A549 (cell line): ENCODE results near the gene FNIP2. TPM values are rescaled to one million over a fixed set of nuclear protein-coding genes. Genes with fewer than 3 reads are reported as not detected.
"Not testable (repeated sequence)": the region's sequence is repeated elsewhere in the genome, so short reads cannot be mapped to it uniquely, and the experiment has no call there.

Source experiments
- ATAC-seq, 2 experiments: fragments of 200-7000 bp in 1 of 2; fragments of >200 bp in 1 of 2; cut with Nextera tagmentation in 1 of 2; cut with Tn5 transposase in 1 of 2; 3 replicates each; pipeline versions ENCODE4 v1.8.0 to v1.9.1; 2018 to 2020; ENCODE audit warnings: mild to moderate bottlenecking in 1 of 2, moderate library complexity in 1 of 2
- CTCF ChIA-PET: fragments of 300-600 bp; sonication (Branson Sonifier 250); formaldehyde crosslinking; extraction: SDS; loops from one replicate; lab custom pipeline; 2021; ENCODE audit warnings: antibody characterized with exemption, inconsistent platforms; lab: Yijun Ruan, JAX
- POLR2A ChIA-PET: fragments of 350-600 bp; formaldehyde crosslinking; extraction: SDS; loops from one replicate; lab custom pipeline; 2021; ENCODE audit warnings: antibody characterized with exemption, inconsistent platforms; lab: Yijun Ruan, JAX
- DNase-seq, 2 experiments: peaks; one replicate each; pipeline versions ENCODE4 v3.0.0 to v3.0.0-alpha.2; 2011 to 2016; ENCODE audit warnings: low read depth in 1 of 2, low spot score in 1 of 2
- FAIRE-seq: peaks from 2 replicates; lab custom pipeline; 2011; peaks lifted over from hg19 to GRCh38; lab: Jason Lieb, UNC
- H3K27ac ChIP-seq, 2 experiments: fragments of >200 bp; sonication (Bioruptor Twin); formaldehyde crosslinking; 3 replicates each; pipeline ENCODE4 v1.5.1; 2016 to 2017
- H3K4me1 ChIP-seq: fragments of >200 bp; sonication (Bioruptor Twin); formaldehyde crosslinking; 3 replicates; pipeline ENCODE4 v1.6.1; 2016
- H3K4me2 ChIP-seq: fragments of >200 bp; sonication (Bioruptor Twin); formaldehyde crosslinking; 3 replicates; pipeline ENCODE4 v1.6.1; 2016
- H3K4me3 ChIP-seq: fragments of >200 bp; sonication (Bioruptor Twin); formaldehyde crosslinking; 3 replicates; pipeline ENCODE4 v1.5.1; 2016
- H3K9me3 ChIP-seq: fragments of >200 bp; sonication (Bioruptor Twin); formaldehyde crosslinking; 3 replicates; pipeline ENCODE4 v1.6.1; 2016
- BCL3 ChIP-seq: fragments of >200 bp; sonication (Bioruptor Twin); formaldehyde crosslinking; IDR thresholded peaks from 3 replicates; pipeline ENCODE4 v1.6.1; 2016
- BHLHE40 ChIP-seq: IDR thresholded peaks from 2 replicates; pipeline ENCODE4 v1.6.1; 2012; ENCODE audit warnings: low read depth, low read length, inconsistent platforms
- CBX2 ChIP-seq: fragments of 200-600 bp; sonication (generic); IDR thresholded peaks from 2 replicates; pipeline ENCODE4 v1.6.1; 2016; ENCODE audit warnings: low read depth, mild to moderate bottlenecking, borderline replicate concordance
- CBX8 ChIP-seq: fragments of 200-600 bp; sonication (generic); IDR thresholded peaks from 2 replicates; pipeline ENCODE4 v1.6.1; 2016
- CEBPB ChIP-seq, 2 experiments: fragments of >200 bp in 1 of 2; sonication (Bioruptor Twin) in 1 of 2; formaldehyde crosslinking in 1 of 2; IDR thresholded peaks; 2 replicates each; pipeline ENCODE4 v1.6.1; 2012 to 2016
- EHF ChIP-seq: fragments of 250-450 bp; sonication (Bioruptor Pico); IDR thresholded peaks from 2 replicates; pipeline ENCODE4 v1.5.0; 2020; ENCODE audit warnings: mild to moderate bottlenecking
- EHMT2 ChIP-seq: fragments of 200-600 bp; sonication (generic); IDR thresholded peaks from 2 replicates; pipeline ENCODE4 v1.6.1; 2016; ENCODE audit warnings: antibody characterized with exemption, low read depth, mild to moderate bottlenecking, moderate library complexity
- ELK1 ChIP-seq: fragments of 150-350 bp; IDR thresholded peaks from 2 replicates; pipeline ENCODE4 v1.6.1; 2014; ENCODE audit warnings: low read depth, mild to moderate bottlenecking, low read length
- EP300 ChIP-seq, 2 experiments: fragments of >200 bp; sonication (Bioruptor Twin); formaldehyde crosslinking; IDR thresholded peaks; 2 replicates in 1 of 2; 3 replicates in 1 of 2; pipeline ENCODE4 v1.6.1; 2016 to 2017
- FOSB ChIP-seq: fragments of 250-450 bp; sonication (Bioruptor Pico); IDR thresholded peaks from 2 replicates; pipeline ENCODE4 v1.5.0; 2020; ENCODE audit warnings: mild to moderate bottlenecking, moderate library complexity
- FOXS1 ChIP-seq: fragments of 250-450 bp; sonication (Bioruptor Pico); IDR thresholded peaks from 2 replicates; pipeline ENCODE4 v1.5.0; 2020; ENCODE audit warnings: mild to moderate bottlenecking, moderate library complexity
- HES2 ChIP-seq: fragments of >200 bp; sonication (Bioruptor Twin); formaldehyde crosslinking; IDR thresholded peaks from 2 replicates; pipeline ENCODE4 v1.6.1; 2016
- HEYL ChIP-seq: fragments of 250-450 bp; sonication (Bioruptor Pico); IDR thresholded peaks from 2 replicates; pipeline ENCODE4 v1.8.0; 2021; ENCODE audit warnings: mild to moderate bottlenecking, moderate library complexity
- HMGXB4 ChIP-seq: fragments of 250-450 bp; sonication (Bioruptor Pico); IDR thresholded peaks from 2 replicates; pipeline ENCODE4 v1.5.0; 2021; ENCODE audit warnings: mild to moderate bottlenecking, moderate library complexity, borderline replicate concordance
- HOXB5 ChIP-seq: fragments of 250-450 bp; sonication (Bioruptor Pico); IDR thresholded peaks from 2 replicates; pipeline ENCODE4 v1.5.0; 2020; ENCODE audit warnings: mild to moderate bottlenecking, moderate library complexity
- JUN ChIP-seq, 2 experiments: fragments of >200 bp; sonication (Bioruptor Twin); formaldehyde crosslinking; IDR thresholded peaks; 2 replicates in 1 of 2; 3 replicates in 1 of 2; pipeline ENCODE4 v1.6.1; 2016 to 2017
- JUNB ChIP-seq: fragments of >200 bp; sonication (Bioruptor Twin); formaldehyde crosslinking; IDR thresholded peaks from 2 replicates; pipeline ENCODE4 v1.6.1; 2016
- MAFK ChIP-seq: fragments of 450-650 bp; IDR thresholded peaks from 2 replicates; pipeline ENCODE4 v1.6.1; 2014; ENCODE audit not compliant: partially characterized antibody
- NFE2L2 ChIP-seq: fragments of 150-350 bp; conservative IDR thresholded peaks from 2 replicates; pipeline ENCODE4 v1.6.1; 2014; ENCODE audit warnings: low read length
- PHF8 ChIP-seq: fragments of 200-600 bp; sonication (generic); IDR thresholded peaks from 2 replicates; pipeline ENCODE4 v1.6.1; 2016; ENCODE audit warnings: low read depth, mild to moderate bottlenecking, antibody characterized with exemption, moderate library complexity, borderline replicate concordance
- RARB ChIP-seq: fragments of 250-450 bp; sonication (Bioruptor Pico); IDR thresholded peaks from 2 replicates; pipeline ENCODE4 v1.8.0; 2021; ENCODE audit warnings: mild to moderate bottlenecking, moderate library complexity
- SREBF2 ChIP-seq: fragments of 450-650 bp; IDR thresholded peaks from 2 replicates; pipeline ENCODE4 v1.6.1; 2014; ENCODE audit warnings: mild to moderate bottlenecking, moderate library complexity
- TFCP2L1 ChIP-seq: fragments of 250-450 bp; sonication (Bioruptor Pico); IDR thresholded peaks from 2 replicates; pipeline ENCODE4 v1.5.0; 2021; ENCODE audit warnings: mild to moderate bottlenecking
- ZC3H11A ChIP-seq: fragments of 450-650 bp; IDR thresholded peaks from 2 replicates; pipeline ENCODE4 v1.6.1; 2014; ENCODE audit warnings: antibody characterized with exemption, mild to moderate bottlenecking
- WGBS: methylation state at CpG from one replicate; pipeline ENCODE4 v1.1.6; 2017; ENCODE audit errors: missing lambda C conversion rate; 5-methylcytosine and 5-hydroxymethylcytosine counted together
- polyA plus RNA-seq, 4 experiments: library from polyadenylated mRNA; depleted of rRNA in 3 of 4; stranded (reverse); fragments of >200 nt; fragmentation: RNase III in 1 of 4; extraction: RNeasy Plus Mini Kit Qiagen cat#74134 plus additional on column Dnase treatment in 1 of 4; gene quantifications; 2 replicates in 3 of 4; 3 replicates in 1 of 4; pipeline ENCODE4 v1.2.3, GENCODE V29; 2011 to 2017

FNIP2 gene
- polyA plus RNA-seq, 2 of the 4 experiments (the other 2 are of a cell fraction): 2.0 to 2.5 TPM

GRCh38 chr4:158750379-158750778 is 18.4 kb upstream of the FNIP2 start:
- TF ChIP-seq CBX8 (no peak), JUNB (no peak), EHF (CRISPR knock-in tag) (no peak), PHF8 (no peak), HES2 (no peak), EHMT2 (no peak), RARB (CRISPR knock-in tag) (no peak), BHLHE40 (no peak), EP300 (IDR thresholded peaks at IDR 0.05) (no peak), FOXS1 (no peak), NFE2L2 (no peak), CBX2 (no peak)
- H3K4me3 ChIP-seq: no peak overlapping the region
- H3K9me3 ChIP-seq: no peaks in the 10 kb centered on the region
- H3K4me1 ChIP-seq: no peaks in the 10 kb centered on the region
- ChIA-PET CTCF (no interaction called here), POLR2A (no interaction called here)
- ATAC-seq: no peak
- DNase-seq: no peak
- WGBS: 78% methylated on average over 3 of the region's 3 CpGs
- H3K4me2 ChIP-seq: no peak overlapping the region
- H3K27ac ChIP-seq: no peak overlapping the region
- FAIRE-seq: no peak

GRCh38 chr4:158754385-158755180 is 14.2 kb upstream of the FNIP2 start:
- no peaks in the 10 kb centered on the region for H3K9me3 ChIP-seq
- no peaks in the 10 kb centered on the region for H3K4me1 ChIP-seq
- H3K4me3 ChIP-seq: no peak overlapping the region
- DNase-seq (no peak), FAIRE-seq (no peak), ATAC-seq (no peak)
- CTCF ChIA-PET: no interaction called here
- no peak overlapping the region for H3K4me2 ChIP-seq
- 92% methylated on average over 5 of the region's 5 CpGs for WGBS
- POLR2A ChIA-PET: no interaction called here
- H3K27ac ChIP-seq: no peak overlapping the region
- no peak for TF ChIP-seq BCL3
- no peak for TF ChIP-seq SREBF2
- no peak for TF ChIP-seq EHF (CRISPR knock-in tag)
- TF ChIP-seq ZC3H11A: no peak
- TF ChIP-seq HOXB5 (CRISPR knock-in tag): no peak
- no peak for TF ChIP-seq ELK1
- no peak for TF ChIP-seq CEBPB (IDR thresholded peaks at IDR 0.05)
- no peak for TF ChIP-seq HEYL (CRISPR knock-in tag)
- TF ChIP-seq FOSB: no peak
- TF ChIP-seq JUN (IDR thresholded peaks at IDR 0.05): no peak
- TF ChIP-seq MAFK: no peak
- no peak for TF ChIP-seq RARB (CRISPR knock-in tag)
- TF ChIP-seq TFCP2L1 (CRISPR knock-in tag): no peak
- no peak for TF ChIP-seq HMGXB4

GRCh38 chr4:158755819-158756218 is 13.0 kb upstream of the FNIP2 start:
- DNase-seq, ATAC-seq, H3K4me1 ChIP-seq, H3K4me3 ChIP-seq, FAIRE-seq, H3K4me2 ChIP-seq, H3K9me3 ChIP-seq, H3K27ac ChIP-seq, POLR2A ChIA-PET: not testable (repeated sequence)
- CTCF ChIA-PET: interaction anchor here (1.1 kb wide), 1 partner anchor 13 kb away, joined by 3 read pairs; the partner anchor contains the start of gene FNIP2
- 84% methylated on average over 7 of the region's 7 CpGs for WGBS
